MM.1S (cell line): ENCODE measurements around the gene SEMA4D.

Experiments
- CTCF ChIP-seq: fragments of 300-600 bp; sonication (generic); IDR thresholded peaks from 2 replicates; pipeline ENCODE4 v1.5.1; 2016; ENCODE audit warnings: antibody characterized with exemption, low read length, mixed read lengths
- EZH2 ChIP-seq: fragments of 300-600 bp; sonication (generic); optimal IDR thresholded peaks from 2 replicates; pipeline ENCODE3; 2017; ENCODE audit warnings: low read depth, mild to moderate bottlenecking, antibody characterized with exemption, low read length, mixed read lengths
- EZH2phosphoT487 ChIP-seq: fragments of 300-600 bp; sonication (generic); IDR thresholded peaks from 2 replicates; pipeline ENCODE4 v1.6.1; 2018; ENCODE audit warnings: antibody characterized with exemption, low read length

GRCh38 chr9:89382026-89382986 lies 115.6 kb downstream of the SEMA4D start:
- no peak for TF ChIP-seq EZH2
- no peak for TF ChIP-seq CTCF
- TF ChIP-seq EZH2phosphoT487 = no peak
